ENCODE data around the gene PTMA.
"Not testable (repeated sequence)": the region's sequence is repeated elsewhere in the genome, so short reads cannot be mapped to it uniquely, and the experiment has no call there.

Gene PTMA

GRCh38 chr2:231717281-231718171 is 9.2 kb downstream of the PTMA start:
- FAIRE-seq, result no peak

- FAIRE-seq, result no peak
Measured at GRCh38 chr2:231718799-231719198, 10.5 kb downstream of the PTMA start.

- no peak for FAIRE-seq
Measured at GRCh38 chr2:231720292-231720986, 12.1 kb downstream of the PTMA start.

GRCh38 chr2:231720987-231721966 is 13.0 kb downstream of the PTMA start:
- FAIRE-seq, result no peak

GRCh38 chr2:231722721-231723307 is 14.5 kb downstream of the PTMA start:
- no peak for FAIRE-seq

DNA sequence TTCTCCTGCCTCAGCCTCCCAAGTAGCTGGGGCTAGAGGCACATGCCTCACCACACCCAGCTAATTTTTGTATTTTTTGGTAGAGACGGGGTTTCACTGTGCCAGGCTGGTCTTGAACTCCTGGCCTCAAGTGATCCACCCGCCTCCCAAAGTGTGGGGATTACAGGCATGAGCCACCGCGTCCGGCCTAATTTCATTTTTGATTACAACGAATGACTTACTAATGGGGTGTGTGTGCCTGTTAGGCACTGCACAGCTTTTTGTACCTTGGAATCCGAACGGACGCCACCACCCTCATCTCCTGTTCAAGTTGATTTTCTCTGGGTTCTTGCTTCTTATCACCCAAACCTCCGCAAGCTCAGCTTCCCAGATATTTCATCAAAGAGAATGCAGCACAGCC is 17.2 kb downstream of the PTMA start:
- FAIRE-seq, result no peak

DNA sequence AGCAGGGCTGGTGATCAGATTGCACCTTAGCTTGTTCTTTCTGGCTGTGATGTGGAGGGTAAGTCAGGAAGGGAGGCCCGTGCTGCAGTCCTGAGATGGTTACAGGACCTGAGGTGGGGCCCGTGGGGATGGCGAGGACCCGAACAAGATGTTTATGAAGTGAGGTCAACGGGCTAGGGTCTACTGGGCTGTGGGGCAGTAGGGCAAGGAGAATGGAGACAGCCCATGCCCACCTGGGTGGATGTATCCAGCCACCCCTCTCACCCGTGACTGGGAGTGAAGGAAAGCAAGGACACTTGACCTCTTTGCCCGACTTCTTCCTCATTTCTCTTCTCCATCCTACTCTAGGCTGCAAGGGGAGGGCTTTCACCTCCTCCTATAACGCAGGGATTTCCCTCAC is 18.0 kb downstream of the PTMA start:
- no peak for FAIRE-seq

- no peak for FAIRE-seq
Measured at GRCh38 chr2:231727621-231728020, 19.3 kb downstream of the PTMA start.

- no peak for FAIRE-seq
Measured at GRCh38 chr2:231732604-231733003, 24.3 kb downstream of the PTMA start.

DNA sequence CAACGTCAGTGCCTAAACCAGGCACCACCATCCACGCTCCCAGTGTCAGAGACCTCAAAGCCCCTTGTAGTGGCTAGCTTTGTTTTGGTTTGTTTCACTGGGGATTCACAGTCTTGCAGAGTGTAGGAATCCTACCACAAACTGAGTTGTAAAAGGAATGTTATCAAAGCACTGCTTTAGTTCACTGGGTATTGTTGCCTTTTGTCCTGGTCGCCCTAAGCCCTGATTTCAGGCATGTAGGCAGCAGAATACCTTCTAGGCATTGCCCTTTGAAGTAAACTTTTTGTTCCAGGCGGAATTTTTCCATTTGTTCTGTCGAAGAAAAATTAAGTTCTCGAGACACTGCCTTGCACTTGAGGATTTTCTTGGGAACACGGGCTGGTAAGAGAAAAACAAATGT is 29.4 kb downstream of the PTMA start:
- no peak for FAIRE-seq

- no peak for FAIRE-seq
Measured at GRCh38 chr2:231743376-231744116, 35.2 kb downstream of the PTMA start.

DNA sequence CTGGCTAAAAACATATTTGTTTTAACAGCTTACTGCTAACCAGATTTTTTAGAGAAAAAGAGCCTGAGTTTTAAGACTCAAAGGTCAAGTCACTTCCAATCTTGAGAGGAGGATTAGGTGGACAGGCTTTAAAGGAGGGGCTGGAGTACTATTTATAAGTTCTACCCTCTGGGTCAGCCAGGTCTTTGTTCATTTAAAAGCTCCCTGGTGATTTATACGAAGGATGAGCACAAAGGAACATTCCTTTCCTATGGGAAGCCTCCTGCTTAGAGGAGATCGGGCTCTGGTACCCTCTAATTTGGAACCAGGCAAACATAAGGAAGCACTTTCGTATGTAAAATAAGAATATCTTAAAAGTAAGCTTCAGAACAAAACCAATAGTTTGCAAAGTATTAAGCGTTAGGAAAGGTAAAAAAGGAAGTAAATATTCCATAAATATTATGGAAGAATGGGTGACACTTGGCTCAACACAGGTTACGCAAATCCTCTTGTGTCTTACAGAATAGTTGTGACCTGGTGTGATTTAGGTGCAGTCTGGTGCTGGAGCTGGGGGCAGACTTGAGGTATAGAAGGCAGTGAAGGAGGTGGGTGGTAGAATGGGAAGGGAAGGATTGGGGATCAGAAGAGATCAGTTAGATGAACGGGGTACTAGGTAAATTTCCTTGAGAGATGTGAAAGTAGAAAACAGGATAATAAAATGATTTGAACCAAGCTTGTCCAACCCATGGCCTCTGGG is 37.1 kb downstream of the PTMA start:
- FAIRE-seq, result no peak

DNA sequence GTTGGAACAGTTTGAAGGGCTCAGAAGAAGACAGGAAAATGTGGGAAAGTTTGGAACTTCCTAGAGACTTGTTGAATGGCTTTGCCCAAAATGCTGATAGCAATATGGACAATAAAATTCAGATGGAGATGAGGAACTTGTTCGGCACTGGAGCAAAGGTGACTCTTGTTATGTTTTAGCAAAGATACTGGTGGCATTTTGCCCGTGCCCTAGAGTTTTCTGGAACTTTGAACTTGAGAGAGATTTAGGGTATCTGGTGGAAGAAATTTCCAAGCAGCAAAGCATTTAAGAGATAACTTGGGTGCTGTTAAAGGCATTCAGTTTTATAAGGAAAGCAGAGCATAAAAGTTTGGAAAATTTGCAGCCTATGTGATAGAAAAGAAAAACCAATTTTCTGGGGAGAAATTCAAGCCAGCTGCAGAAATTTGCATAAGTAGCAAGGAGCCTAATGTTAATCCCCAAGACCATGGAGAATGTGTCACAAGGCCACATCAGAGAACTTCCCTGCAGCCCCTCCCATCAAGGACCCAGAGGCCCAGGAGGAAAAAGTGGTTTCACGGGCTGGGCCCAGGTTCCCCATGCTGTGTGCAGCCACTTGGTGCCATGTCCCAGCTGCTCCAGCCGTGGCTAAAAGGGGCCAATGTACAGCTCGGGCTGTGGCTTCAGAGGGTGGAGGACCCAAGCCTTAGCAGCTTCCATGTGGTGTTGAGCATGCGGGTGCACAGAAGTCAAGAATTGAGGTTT is 40.0 kb downstream of the PTMA start:
- FAIRE-seq, result not testable (repeated sequence)

- not testable (repeated sequence) for FAIRE-seq
Measured at GRCh38 chr2:231749016-231749415, 40.7 kb downstream of the PTMA start.

DNA sequence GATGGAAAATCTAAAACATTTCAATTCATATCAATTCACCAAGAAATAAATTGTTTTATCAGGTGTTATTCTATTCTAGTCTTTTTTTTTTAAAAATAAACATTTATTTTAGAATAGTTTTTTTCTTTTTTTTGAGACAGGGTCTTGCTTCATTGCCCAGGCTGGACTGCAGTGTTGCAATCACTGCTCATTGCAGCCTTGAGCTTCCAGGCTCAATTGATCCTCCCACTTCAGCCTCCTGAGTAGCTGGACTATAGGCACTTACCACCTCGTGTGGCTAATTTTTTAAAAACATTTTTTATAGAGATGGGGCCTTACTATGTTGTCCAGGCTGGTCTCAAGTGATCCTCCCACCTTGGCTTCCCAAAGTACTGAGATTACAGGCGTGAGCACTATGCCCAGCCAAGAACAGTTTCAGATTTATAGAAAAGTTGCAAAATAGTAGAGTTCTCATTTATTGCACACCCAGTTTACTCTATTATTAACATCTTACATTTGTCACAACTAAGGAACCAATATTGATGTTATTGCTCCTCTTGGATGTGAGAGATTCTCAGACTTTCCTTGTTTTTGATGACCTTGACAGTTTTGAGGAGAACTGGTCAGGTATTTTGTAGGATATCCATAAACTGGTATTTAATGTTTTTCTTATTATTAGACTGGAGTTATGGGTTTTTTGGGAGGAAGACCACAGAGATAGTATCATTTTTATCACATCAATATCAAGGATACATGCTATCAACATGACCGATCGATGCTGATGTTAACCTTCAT is 42.9 kb downstream of the PTMA start:
- FAIRE-seq, result no peak

- FAIRE-seq, result no peak
Measured at GRCh38 chr2:231752061-231752460, 43.7 kb downstream of the PTMA start.

DNA sequence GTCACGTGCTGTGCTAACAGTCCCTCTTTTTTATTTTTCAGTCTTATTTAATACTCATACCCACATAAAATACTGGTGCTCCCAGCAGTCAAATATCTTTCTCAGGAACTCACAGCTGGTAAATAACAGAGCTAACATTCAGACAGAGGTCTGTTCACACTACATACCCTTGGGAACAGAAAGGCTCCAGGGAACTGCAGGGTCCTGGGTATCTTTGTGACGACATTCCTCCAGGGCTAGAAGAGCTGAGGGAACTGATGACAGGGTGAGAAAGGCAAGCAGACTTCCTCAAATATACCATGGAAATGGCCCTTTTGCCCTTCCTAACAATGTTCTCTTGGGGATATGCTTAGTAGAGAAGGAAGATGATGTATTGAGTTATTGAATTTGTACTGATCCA is 53.4 kb downstream of the PTMA start:
- FAIRE-seq, result no peak

Measured in A204.1 (cell line).